WI38 (cell line): Measurements from ENCODE around the gene DSTN.

ENCODE experiments used
- H3K4me3 ChIP-seq: 2 replicates; pipeline ENCODE4 v1.5.1; 2011; ENCODE audit warnings: low read depth, mild to moderate bottlenecking, control low read depth, low read length
- TF ChIP-seq, protein P1 (sequence below): IDR thresholded peaks from 2 replicates; pipeline ENCODE4 v1.5.1; 2012; ENCODE audit warnings: low read depth, mild to moderate bottlenecking, control low read depth, low read length

DSTN gene

DNA sequence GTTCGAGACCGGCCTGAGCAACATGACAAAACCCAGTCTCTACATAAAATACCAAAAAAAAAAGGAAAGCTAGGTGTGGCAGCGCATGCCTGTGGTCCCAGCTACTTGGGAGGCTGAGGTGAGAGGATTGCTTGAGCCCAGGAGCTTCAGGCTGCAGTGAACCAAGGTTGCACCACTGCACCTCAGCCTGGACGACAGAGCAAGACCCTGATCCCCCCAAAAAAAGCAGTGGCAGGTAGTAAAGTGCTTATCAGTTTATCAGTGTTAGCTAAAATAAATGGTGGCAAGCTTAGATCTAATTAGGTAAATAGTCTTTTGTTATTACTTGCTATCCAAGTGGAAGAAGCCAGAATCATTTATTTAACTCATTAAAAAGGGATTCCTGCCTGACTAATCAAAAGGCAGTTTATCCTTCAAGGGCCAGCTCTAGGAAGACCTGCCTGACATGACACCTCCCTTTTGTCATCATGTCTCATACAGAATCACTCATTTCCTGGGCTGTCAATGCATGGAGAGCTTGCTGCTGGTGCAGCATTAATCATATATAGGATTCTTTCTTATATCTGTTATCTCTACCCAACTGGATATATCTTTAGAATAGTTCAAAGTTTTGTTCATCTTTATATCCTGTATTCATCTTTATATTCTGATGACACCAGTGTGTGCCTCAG, 9.6 kb downstream of the DSTN start:
- no peak overlapping the region for H3K4me3 ChIP-seq
- TF ChIP-seq, protein P1, sequence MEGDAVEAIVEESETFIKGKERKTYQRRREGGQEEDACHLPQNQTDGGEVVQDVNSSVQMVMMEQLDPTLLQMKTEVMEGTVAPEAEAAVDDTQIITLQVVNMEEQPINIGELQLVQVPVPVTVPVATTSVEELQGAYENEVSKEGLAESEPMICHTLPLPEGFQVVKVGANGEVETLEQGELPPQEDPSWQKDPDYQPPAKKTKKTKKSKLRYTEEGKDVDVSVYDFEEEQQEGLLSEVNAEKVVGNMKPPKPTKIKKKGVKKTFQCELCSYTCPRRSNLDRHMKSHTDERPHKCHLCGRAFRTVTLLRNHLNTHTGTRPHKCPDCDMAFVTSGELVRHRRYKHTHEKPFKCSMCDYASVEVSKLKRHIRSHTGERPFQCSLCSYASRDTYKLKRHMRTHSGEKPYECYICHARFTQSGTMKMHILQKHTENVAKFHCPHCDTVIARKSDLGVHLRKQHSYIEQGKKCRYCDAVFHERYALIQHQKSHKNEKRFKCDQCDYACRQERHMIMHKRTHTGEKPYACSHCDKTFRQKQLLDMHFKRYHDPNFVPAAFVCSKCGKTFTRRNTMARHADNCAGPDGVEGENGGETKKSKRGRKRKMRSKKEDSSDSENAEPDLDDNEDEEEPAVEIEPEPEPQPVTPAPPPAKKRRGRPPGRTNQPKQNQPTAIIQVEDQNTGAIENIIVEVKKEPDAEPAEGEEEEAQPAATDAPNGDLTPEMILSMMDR = no peak

DNA sequence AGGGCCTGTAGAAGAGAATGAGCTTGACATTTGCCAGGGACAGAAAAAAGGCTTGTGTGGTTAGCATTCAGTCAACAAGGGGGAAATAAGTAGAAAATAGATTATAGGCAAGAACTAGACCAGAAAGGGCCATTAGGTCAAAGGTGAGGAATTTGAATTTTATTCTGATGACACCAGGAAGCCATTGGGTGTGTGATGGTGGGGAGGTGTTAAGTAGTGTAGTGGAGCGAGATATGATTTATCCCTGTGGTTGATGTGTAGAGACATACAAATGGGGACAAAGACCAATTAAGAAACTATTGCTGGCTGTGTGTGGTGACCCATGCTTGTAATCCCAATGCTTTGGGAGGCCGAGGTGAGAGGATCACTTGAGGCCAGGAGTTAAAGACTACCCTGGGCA, 11.0 kb downstream of the DSTN start:
- no peak overlapping the region for H3K4me3 ChIP-seq
- TF ChIP-seq, protein P1 = no peak

GRCh38 chr20:17583126-17583525, 13.3 kb downstream of the DSTN start:
- H3K4me3 ChIP-seq = no peak overlapping the region
- TF ChIP-seq, protein P1 = no peak

GRCh38 chr20:17584689-17585088, 14.8 kb downstream of the DSTN start:
- TF ChIP-seq, protein P1 = no peak
- no peak overlapping the region for H3K4me3 ChIP-seq

GRCh38 chr20:17586250-17586649, 16.4 kb downstream of the DSTN start:
- TF ChIP-seq, protein P1 = no peak
- no peak overlapping the region for H3K4me3 ChIP-seq

- TF ChIP-seq, protein P1 = no peak
- H3K4me3 ChIP-seq = no peak overlapping the region
Observed at GRCh38 chr20:17587148-17587547, 17.3 kb downstream of the DSTN start.

- TF ChIP-seq, protein P1 = no peak
- H3K4me3 ChIP-seq = no peak overlapping the region
Observed at GRCh38 chr20:17587824-17588223, 17.9 kb downstream of the DSTN start.
